NT2/D1 (cell line): Measurements from ENCODE around the gene FBXO5.

ENCODE experiments used
- DNase-seq: peaks from one replicate; pipeline ENCODE4 v3.0.0-alpha.2; 2011; ENCODE audit warnings: low read depth, low spot score
- H3K27me3 ChIP-seq: 2 replicates; pipeline ENCODE4 v1.6.0; 2011; ENCODE audit warnings: mild to moderate bottlenecking; ENCODE audit not compliant: insufficient read length, insufficient read depth
- H3K36me3 ChIP-seq: 2 replicates; pipeline ENCODE4 v1.6.1; 2011; ENCODE audit warnings: mild to moderate bottlenecking, low read length, mixed read lengths; ENCODE audit not compliant: insufficient read depth, insufficient read length
- H3K4me1 ChIP-seq: 2 replicates; pipeline ENCODE4 v1.5.1; 2011; ENCODE audit not compliant: insufficient read depth, insufficient read length
- H3K4me3 ChIP-seq: 2 replicates; pipeline ENCODE4 v1.5.1; 2011; ENCODE audit warnings: low read depth; ENCODE audit not compliant: insufficient read length
- H3K9ac ChIP-seq: 2 replicates; pipeline ENCODE4 v1.6.0; 2011; ENCODE audit warnings: low read depth; ENCODE audit not compliant: insufficient read length
- H3K9me3 ChIP-seq: 2 replicates; pipeline ENCODE4 v1.5.1; 2011; ENCODE audit warnings: mild to moderate bottlenecking, low read length; ENCODE audit not compliant: insufficient read depth
- SUZ12 ChIP-seq: IDR thresholded peaks from 2 replicates; pipeline ENCODE4 v1.6.1; 2011; ENCODE audit not compliant: insufficient read length, insufficient read depth; ENCODE audit errors: extremely low read depth
- YY1 ChIP-seq: IDR thresholded peaks from 2 replicates; pipeline ENCODE4 v1.6.1; 2011; ENCODE audit not compliant: insufficient read length, insufficient read depth
- ZNF274 ChIP-seq: IDR thresholded peaks from 2 replicates; pipeline ENCODE4 v1.6.1; 2011; ENCODE audit warnings: mild to moderate bottlenecking, low read depth, low read length

Gene FBXO5

DNA sequence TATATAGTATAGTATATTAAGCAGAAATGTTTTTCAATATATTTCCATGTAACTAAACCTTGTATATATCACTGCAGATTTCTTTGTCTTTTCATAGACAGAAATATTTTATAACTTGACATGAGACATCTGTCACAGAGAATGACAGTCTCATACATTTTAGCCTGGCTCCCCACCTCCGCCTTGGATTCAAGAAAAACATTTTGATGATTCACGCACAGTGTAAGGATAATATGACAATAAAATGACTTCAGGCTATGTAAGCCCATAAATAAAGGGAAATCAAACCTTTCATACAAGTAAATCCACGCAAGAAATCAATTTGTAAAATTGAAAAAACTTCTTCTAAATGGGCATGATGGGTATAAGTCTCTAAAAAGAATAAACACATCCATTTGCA, 36.4 kb downstream of the FBXO5 start:
- H3K9me3 ChIP-seq, result no peaks in the 10 kb centered on the region
- TF ChIP-seq SUZ12 (no peak), YY1 (no peak), ZNF274 (no peak)
- no peaks in the 10 kb centered on the region for H3K36me3 ChIP-seq
- H3K4me3 ChIP-seq, result no peak overlapping the region
- H3K27me3 ChIP-seq, result no peaks in the 10 kb centered on the region
- no peaks in the 10 kb centered on the region for H3K4me1 ChIP-seq
- no peak for DNase-seq
- H3K9ac ChIP-seq, result no peak overlapping the region

DNA sequence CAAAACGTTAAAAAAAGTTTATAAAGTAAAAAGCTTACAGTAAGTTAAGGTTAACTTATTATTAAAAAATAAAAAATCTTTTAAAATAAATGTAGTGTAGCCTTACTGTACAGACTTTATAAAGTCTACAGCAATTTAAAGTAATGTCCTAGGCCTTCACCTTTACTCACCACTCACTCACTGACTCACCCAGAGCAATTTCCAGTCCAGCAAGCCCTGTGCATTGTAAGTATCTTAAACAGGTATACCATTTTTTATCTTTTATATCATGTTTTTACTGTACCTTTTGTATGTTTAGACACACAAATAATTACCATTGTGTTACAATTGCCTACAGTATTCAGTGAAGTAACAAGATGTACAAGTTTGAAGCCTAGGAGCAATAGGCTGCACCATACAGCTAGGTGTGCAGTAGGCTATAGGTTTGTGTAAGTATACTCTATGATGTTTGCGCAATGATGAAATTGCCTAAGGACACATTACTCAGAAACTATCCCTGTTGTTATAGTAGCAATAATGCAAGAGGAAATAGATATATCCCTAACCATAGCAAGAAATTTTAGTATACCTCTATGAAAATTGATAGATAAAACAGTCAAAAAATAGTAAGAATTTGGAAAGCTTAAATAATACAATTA, 39.5 kb downstream of the FBXO5 start:
- Histone ChIP-seq H3K4me3 (no peak overlapping the region), H3K27me3 (no peaks in the 10 kb centered on the region), H3K9ac (no peak overlapping the region), H3K4me1 (no peaks in the 10 kb centered on the region), H3K36me3 (no peaks in the 10 kb centered on the region), H3K9me3 (no peaks in the 10 kb centered on the region)
- no peak for DNase-seq
- no peak for TF ChIP-seq SUZ12
- TF ChIP-seq YY1, result no peak
- no peak for TF ChIP-seq ZNF274

DNA sequence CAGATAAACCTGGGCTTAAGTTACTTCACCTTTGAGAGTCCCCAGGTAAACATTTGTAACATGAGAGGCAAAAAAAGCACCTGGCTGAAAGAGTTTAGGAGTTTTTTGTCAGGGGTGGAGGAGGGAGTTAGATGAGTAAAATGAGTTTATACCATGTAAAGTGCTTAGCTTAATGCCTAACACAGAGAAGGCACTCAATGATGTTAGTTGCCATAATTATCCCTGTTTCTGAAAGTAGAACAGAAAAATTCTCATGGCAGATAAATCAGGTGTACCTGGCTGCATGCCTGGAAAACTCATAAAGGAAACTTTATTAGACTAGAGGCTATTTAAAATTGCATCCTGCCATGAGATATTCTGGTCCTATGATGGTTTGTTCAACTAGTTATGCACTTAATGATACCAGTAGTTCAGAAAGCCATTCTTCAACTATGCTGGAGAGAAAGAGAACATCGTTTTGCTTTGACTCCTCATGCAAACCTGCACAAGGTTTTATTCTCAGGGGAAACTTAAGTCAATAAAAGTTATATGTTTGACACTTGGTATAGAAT, 40.4 kb downstream of the FBXO5 start:
- Histone ChIP-seq H3K4me1 (no peaks in the 10 kb centered on the region), H3K36me3 (no peaks in the 10 kb centered on the region), H3K27me3 (no peaks in the 10 kb centered on the region), H3K9ac (no peak overlapping the region), H3K4me3 (no peak overlapping the region), H3K9me3 (no peaks in the 10 kb centered on the region)
- TF ChIP-seq ZNF274, result no peak
- no peak for DNase-seq

DNA sequence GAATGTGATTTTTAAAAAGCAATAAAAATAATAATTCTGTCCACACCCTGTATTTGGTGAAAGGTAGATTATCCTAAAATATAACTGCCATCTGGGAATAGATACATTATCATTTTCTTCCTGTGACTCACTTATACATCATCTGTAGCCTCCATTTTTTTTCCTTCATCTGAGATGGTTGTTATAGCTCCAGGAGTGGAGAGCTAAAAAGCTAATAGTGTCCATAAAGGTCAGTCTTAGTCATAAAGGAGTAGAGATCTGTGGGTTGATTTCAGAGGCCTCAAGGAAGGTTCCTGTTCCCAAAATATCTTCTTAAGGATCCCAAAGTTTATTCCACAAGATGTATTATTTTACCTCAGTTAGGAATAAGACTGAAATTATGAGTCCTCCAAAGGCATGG, 41.1 kb downstream of the FBXO5 start:
- H3K27me3 ChIP-seq, result no peaks in the 10 kb centered on the region
- DNase-seq, result no peak
- no peak for TF ChIP-seq ZNF274
- no peak for TF ChIP-seq SUZ12
- no peak for TF ChIP-seq YY1
- H3K9ac ChIP-seq, result no peak overlapping the region
- H3K36me3 ChIP-seq, result no peaks in the 10 kb centered on the region
- no peak overlapping the region for H3K4me3 ChIP-seq
- H3K9me3 ChIP-seq, result no peaks in the 10 kb centered on the region
- H3K4me1 ChIP-seq, result no peaks in the 10 kb centered on the region

DNA sequence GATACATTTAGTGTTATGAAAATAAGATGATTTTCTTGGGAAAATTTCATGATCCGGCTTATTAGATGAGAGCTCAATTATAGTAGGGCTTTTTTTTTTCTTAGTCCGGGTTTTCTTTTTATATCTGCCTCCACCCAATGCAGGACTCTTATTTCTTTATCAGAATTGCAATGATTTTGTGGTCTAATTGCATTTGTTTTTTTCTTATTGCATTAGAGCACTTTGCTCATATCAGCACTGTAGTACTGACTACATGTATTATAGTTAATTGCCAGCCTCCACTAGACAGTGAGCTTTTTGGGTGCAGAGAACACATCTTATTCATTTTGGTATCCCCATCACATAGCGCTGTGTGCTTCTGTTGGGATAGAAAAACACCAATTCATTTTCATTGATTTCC, 50.0 kb downstream of the FBXO5 start:
- Histone ChIP-seq H3K9ac (no peak overlapping the region), H3K4me1 (no peaks in the 10 kb centered on the region), H3K4me3 (no peak overlapping the region), H3K9me3 (no peaks in the 10 kb centered on the region), H3K36me3 (no peaks in the 10 kb centered on the region), H3K27me3 (no peaks in the 10 kb centered on the region)
- DNase-seq, result no peak
- no peak for TF ChIP-seq ZNF274
- no peak for TF ChIP-seq YY1
- no peak for TF ChIP-seq SUZ12

DNA sequence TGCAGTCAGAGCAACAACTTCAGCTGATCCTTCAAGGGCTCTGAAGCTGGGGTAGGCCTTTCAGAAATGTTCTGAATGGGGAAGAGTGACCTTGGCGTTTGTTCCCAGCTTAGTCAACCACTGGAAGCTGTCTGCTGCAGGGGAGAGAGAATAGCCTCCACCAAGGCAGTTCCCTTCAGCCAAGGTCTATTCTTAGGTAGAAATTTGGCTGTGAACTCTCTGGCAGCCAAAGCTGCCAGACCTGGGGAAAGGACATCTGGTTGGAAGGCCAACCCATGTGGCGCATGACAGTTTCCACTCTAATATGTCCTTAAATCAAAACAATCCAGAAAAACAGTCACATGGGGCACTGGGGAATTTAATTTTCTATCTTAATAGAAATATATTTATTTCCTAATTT, 60.1 kb downstream of the FBXO5 start:
- H3K4me3 ChIP-seq, result no peak overlapping the region
- no peaks in the 10 kb centered on the region; the same call in 1 of the 2 replicates for H3K9me3 ChIP-seq
- H3K27me3 ChIP-seq, result no peaks in the 10 kb centered on the region
- no peak for TF ChIP-seq SUZ12
- TF ChIP-seq YY1, result no peak
- no peak for TF ChIP-seq ZNF274
- H3K36me3 ChIP-seq, result no peaks in the 10 kb centered on the region
- H3K9ac ChIP-seq, result no peak overlapping the region
- no peaks in the 10 kb centered on the region for H3K4me1 ChIP-seq
- DNase-seq, result no peak
